22Rv1 (cell line): ENCODE data around the gene TSPAN10.

Experiments used
- H3K27ac ChIP-seq: fragments of 450-650 bp; 2 replicates; pipeline ENCODE4 v1.5.1; 2017
- CTCF ChIP-seq: fragments of 450-650 bp; IDR thresholded peaks from 2 replicates; pipeline ENCODE4 v1.5.1; 2017; ENCODE audit warnings: mild to moderate bottlenecking
- ZFX ChIP-seq: fragments of 450-650 bp; IDR thresholded peaks from 2 replicates; pipeline ENCODE4 v1.6.1; 2017; ENCODE audit warnings: antibody characterized with exemption, borderline replicate concordance

Gene TSPAN10

DNA sequence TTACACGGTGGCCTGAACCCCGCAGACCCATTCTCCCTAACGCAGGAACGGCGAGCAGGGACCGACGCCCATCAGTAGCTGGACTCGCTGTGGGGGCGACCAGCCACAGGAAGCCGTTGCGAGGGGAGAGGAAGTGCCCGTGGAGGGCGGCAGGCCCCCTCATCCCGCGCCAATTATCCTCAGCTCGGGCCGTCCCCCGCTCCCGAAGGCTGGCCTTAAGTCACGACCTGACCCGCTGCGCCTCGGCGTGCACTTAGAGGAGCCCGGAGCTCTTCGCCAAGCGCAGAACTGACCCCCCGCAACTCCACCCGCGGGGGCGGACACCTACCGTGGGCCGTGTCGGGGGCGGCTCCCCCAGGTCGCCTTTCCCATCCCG is 46.2 kb downstream of the TSPAN10 start:
- TF ChIP-seq ZFX (no peak), CTCF (no peak)

DNA sequence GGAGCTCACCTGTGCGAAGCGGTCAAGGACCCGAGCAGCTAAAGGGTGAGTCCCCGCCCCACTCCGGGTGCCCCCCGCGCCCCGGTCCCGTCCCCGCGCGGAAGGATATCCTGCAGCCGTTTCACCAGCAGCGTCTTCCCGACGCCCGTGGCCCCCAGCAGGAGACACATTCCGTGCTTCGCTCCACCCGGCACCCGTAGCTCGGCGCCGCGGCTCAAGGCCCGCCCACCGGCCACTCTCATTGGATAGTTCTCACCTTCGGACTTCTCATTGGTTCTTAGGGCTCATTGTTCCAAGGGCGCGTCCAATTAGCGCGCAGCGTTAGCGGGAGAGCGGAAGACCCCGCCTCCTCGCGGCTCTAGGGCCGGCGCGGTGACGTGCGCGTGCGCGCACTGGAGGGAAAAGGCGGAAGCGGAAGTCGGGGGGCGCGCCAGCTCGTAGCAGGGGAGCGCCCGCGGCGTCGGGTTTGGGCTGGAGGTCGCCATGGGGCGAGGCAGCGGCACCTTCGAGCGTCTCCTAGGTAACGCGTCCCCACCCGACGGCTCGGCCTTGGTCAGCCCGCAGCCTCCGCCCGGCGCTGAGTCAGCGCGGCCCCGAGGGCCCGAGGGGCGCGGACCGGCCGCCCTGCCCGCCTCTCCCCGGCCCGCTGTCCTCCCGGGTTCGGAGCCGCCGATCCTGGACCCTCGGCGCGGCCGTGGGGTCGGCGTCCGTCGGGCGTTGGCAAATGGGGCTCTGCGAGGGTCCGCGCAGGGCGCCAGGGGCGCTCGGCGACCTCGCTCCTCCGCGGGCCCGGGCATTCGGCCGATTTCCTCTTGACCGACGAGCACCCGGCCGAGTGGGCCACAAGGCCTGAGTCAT is 46.8 kb downstream of the TSPAN10 start, which contains the start of the genes ARL16 and HGS:
ARL16 (minus strand) TSS at position 214 of the 858 bp plus-strand sequence; CDS start at position 170, 44 bp downstream.
HGS (plus strand) TSS at position 428 of the 858 bp plus-strand sequence; CDS start at position 484, 56 bp downstream.
- TF ChIP-seq ZFX (no peak), CTCF (no peak)

More for the DNA sequence above, 46.2 kb downstream of the TSPAN10 start:
- peak overlapping the region; percentile 72 for H3K27ac ChIP-seq

DNA sequence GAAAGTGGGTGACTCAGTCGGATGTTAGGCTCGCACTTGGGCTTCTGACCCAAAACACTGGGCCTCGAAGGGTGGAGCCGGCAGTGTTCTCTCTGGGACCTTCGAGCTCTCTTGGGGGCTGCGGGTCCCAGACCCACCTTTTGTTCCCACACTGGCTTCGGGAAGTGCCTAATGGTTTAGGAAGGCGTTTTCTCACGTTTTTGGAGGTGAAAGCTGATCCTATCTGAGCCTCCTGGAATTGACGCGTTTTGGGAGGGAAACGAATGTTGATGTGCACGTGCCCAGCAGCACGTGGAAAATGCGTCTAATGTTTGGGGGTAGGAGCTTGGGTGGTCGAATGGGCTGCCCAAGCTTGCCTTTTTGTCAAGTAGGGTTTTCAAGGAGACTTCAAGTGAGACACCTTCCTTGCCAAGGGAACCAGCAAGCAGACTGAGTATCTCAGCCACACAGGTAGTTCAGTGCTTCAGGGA is 47.5 kb downstream of the TSPAN10 start:
- TF ChIP-seq ZFX (no peak), CTCF (no peak)
- peak overlapping the region; percentile 72 for H3K27ac ChIP-seq

More for the DNA sequence above, 46.8 kb downstream of the TSPAN10 start, which contains the start of the genes ARL16 and HGS:
- H3K27ac ChIP-seq, result peak within 1 kb of the TSS; percentile 72

- H3K27ac ChIP-seq, result peak overlapping the region; percentile 72
- TF ChIP-seq CTCF, result no peak
- TF ChIP-seq ZFX, result no peak
These were observed 48.1 kb downstream of the TSPAN10 start for GRCh38 chr17:81685108-81685507.

DNA sequence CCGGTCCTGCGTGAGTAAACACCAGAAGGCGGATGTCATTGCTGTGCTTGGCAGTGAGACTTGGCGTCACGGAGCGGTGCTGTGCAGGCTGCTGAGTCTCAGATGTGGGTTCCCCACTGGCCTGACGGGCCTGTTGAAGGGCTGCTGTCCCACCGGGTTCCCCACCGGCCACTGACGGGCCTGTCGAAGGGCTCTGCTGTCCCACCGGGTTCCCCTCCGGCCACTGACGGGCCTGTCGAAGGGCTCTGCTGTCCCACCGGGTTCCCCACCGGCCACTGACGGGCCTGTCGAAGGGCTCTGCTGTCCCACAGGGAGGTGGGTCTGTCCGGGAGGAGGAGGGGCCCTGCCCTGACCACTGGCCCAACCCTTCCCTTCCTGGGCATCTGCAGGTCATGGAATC is 49.6 kb downstream of the TSPAN10 start:
- H3K27ac ChIP-seq, result no peak overlapping the region

GRCh38 chr17:81687770-81688541 is 51.0 kb downstream of the TSPAN10 start:
- TF ChIP-seq CTCF (no peak), ZFX (no peak)
- H3K27ac ChIP-seq, result no peak overlapping the region

More for the DNA sequence above, 49.6 kb downstream of the TSPAN10 start:
- TF ChIP-seq CTCF, result no peak
- no peak for TF ChIP-seq ZFX
